ENCODE measurements around the gene ZBTB45. TPM values are rescaled to one million over a fixed set of nuclear protein-coding genes. Genes with fewer than 3 reads are reported as not detected.

Gene ZBTB45
- total RNA-seq, 1 donor from 2014 or later = 16.6 TPM

DNA sequence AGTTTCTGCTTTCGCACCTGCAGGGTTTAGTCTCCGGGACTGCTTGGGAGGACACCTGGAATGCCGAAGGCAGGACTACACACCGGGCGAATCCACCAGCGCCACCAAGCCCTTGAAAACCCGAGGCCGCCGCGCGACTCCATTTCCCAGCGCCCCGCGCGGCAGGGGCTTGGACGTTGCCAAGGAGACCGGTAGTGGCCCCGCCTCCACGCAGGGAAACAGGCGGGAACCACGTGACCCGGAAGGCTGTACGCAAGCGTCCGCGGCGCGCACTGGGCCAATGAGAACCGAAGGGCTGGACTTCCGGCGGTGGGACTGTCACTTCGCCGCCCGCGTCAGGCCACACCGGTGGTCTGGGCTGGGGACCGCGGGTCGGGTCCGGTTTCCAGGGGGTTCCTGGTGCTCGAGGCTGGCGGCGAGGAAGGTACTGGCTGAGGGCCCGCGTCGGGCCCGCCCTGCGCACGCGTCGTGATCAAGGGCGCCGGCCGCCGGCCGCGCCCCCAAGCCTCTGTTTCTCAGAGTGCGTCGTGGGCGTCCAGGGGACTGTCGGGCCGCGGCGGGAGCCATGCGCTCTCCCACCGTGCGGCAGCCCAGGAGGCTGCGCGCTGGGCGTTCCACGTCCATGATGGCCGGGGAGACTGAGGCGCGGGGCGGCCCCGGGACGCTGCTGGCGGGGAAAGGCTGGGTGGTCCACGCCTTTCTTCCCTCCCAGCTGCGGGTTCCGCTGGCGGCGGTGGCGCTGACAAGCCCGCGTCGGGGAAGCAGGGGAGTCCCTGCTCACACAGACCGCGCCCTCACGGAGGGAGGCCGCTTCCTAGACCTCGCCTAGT is 52.6 kb downstream of the ZBTB45 start, which contains the start of gene ZNF324:
Gene ZNF324 (plus strand): TSS at position 321 of the 830 bp plus-strand sequence. CDS start 2,106 bp downstream, outside the sequence.
- Mint-ChIP-seq H3K4me1 (ENCODE audit: low read depth) (peaks cover 13% of the 10 kb centered on the region), H3K4me3 (ENCODE audit: low read depth) (peak within 1 kb of the TSS; percentile 80), H3K27ac (peak within 1 kb of the TSS; percentile 68), H3K36me3 (ENCODE audit: low read depth) (peaks cover 21% of the 10 kb centered on the region), H3K27me3 (ENCODE audit: low read depth) (no peaks in the 10 kb centered on the region), H3K9me3 (no peaks in the 10 kb centered on the region)
- DNase-seq (ENCODE audit: low spot score) = peak; percentile 96
- intact Hi-C loops (cut with micrococcal nuclease) = loop anchor here (1.0 to 2.0 kb wide), 3 partner anchors 8 to 27 kb away; partner anchors contain the start of genes ZNF132 and ZNF324B

- Mint-ChIP-seq H3K27me3 (ENCODE audit: low read depth) (no peaks in the 10 kb centered on the region), H3K36me3 (ENCODE audit: low read depth) (peaks cover 17% of the 10 kb centered on the region), H3K9me3 (no peaks in the 10 kb centered on the region), H3K4me3 (ENCODE audit: low read depth) (peak overlapping the region; percentile 80), H3K27ac (no peak overlapping the region), H3K4me1 (ENCODE audit: low read depth) (peaks cover 13% of the 10 kb centered on the region)
- intact Hi-C loops (cut with micrococcal nuclease) = loop anchor here (2.0 kb wide), 1 partner anchor 15 kb away; the partner anchor contains the start of gene ZNF324B
- no peak for DNase-seq (ENCODE audit: low spot score)
Observed at GRCh38 chr19:58466089-58466759, 53.4 kb downstream of the ZBTB45 start.

Other genes with a start within 250 kb of the ZBTB45 start
- 4.7 and 5.3 TPM in 2 replicates for gene ZNF8, start 240.9 kb downstream of the ZBTB45 start, total RNA-seq
- gene ERVK3-1, start 214.4 kb downstream of the ZBTB45 start, total RNA-seq = 64.2 and 65.0 TPM in 2 replicates
- 4.6 and 4.9 TPM in 2 replicates for gene ZSCAN22, start 192.8 kb downstream of the ZBTB45 start, total RNA-seq
- gene A1BG, start 166.3 kb downstream of the ZBTB45 start, total RNA-seq = 11.8 and 13.3 TPM in 2 replicates
- gene ZNF497, start 157.1 kb downstream of the ZBTB45 start, total RNA-seq = 0.76 and 2.2 TPM in 2 replicates
- gene ZNF837, start 138.8 kb downstream of the ZBTB45 start, total RNA-seq = 1.1 and 1.5 TPM in 2 replicates
- 1,217 and 1,244 TPM in 2 replicates for gene RPS5, start 132.5 kb downstream of the ZBTB45 start, total RNA-seq
- gene RNF225, start 124.2 kb downstream of the ZBTB45 start, total RNA-seq = 0.57 and 0.91 TPM in 2 replicates
- gene ZNF584, start 111.2 kb downstream of the ZBTB45 start, total RNA-seq = 11.2 and 12.2 TPM in 2 replicates
- 3.2 and 3.4 TPM in 2 replicates for gene ZNF132, start 79.7 kb downstream of the ZBTB45 start, total RNA-seq
- gene ZNF324B, start 68.2 kb downstream of the ZBTB45 start, total RNA-seq = 9.6 and 11.3 TPM in 2 replicates
- 11.6 and 12.3 TPM in 2 replicates for gene ZNF324, start 52.7 kb downstream of the ZBTB45 start, total RNA-seq
- 6.6 and 6.9 TPM in 2 replicates for gene ZNF446, start 43.5 kb downstream of the ZBTB45 start, total RNA-seq
- gene SLC27A5, start 7.8 kb downstream of the ZBTB45 start, total RNA-seq = 23.0 and 23.5 TPM in 2 replicates
- 658 and 662 TPM in 2 replicates for gene TRIM28, start 24.3 kb upstream of the ZBTB45 start, total RNA-seq
- 102 and 105 TPM in 2 replicates for gene CHMP2A, start 35.3 kb upstream of the ZBTB45 start, total RNA-seq
- 133 and 142 TPM in 2 replicates for gene UBE2M, start 38.8 kb upstream of the ZBTB45 start, total RNA-seq
- gene MZF1, start 53.5 kb upstream of the ZBTB45 start, total RNA-seq = 18.8 and 19.0 TPM in 2 replicates

All from activated T-helper 2 cell treated with anti-CD3 and anti-CD28 coated beads, Interferon-gamma antibody, Interleukin-2, Interleukin-4, amounts not matched to agents 10 μg/mL and 5 μg/mL and 100 μg/mL, durations not matched to agents 14 hours and 24 hours and 36 hours (primary cell).